Measurements from ENCODE around the gene ACVR1B. TPM values are rescaled to one million over a fixed set of nuclear protein-coding genes. Genes with fewer than 3 reads are reported as not detected.

ACVR1B gene
- total and polyA plus RNA-seq, 4 donors = 4.0 to 21.9 (median 12.0) TPM

- H3K9ac ChIP-seq (ENCODE audit: low read depth in 1 of 2, low read length in 2 of 2) = no peak overlapping the region
- peaks cover 0 to 3% (median 0%) of the 10 kb centered on the region in 4 donors for H3K36me3 ChIP-seq (ENCODE audit: control insufficient read depth in 4 of 4, insufficient read depth in 3 of 4, low read depth in 1 of 4, low read length in 3 of 4)
- DNase-seq (ENCODE audit: low spot score) = no peak
- H3K9me3 ChIP-seq (ENCODE audit: control insufficient read depth in 4 of 4, low read length in 3 of 4) = peaks cover 0 to 5% (median 2%) of the 10 kb centered on the region in 4 donors
- H3K27ac ChIP-seq (ENCODE audit: low read depth in 1 of 2, low read length in 2 of 2) = no peak overlapping the region
- no peaks in the 10 kb centered on the region for H3K27me3 ChIP-seq (ENCODE audit: control insufficient read depth in 4 of 4, insufficient read depth in 4 of 4, low read length in 3 of 4)
- no peak overlapping the region for H3K4me3 ChIP-seq (ENCODE audit: low read depth in 1 of 3, low read length in 3 of 3)
- H3K4me1 ChIP-seq (ENCODE audit: control insufficient read depth in 4 of 4, insufficient read depth in 4 of 4, low read length in 3 of 4) = peaks cover 0 to 5% (median 3%) of the 10 kb centered on the region in 4 donors
- TF ChIP-seq, protein P1, sequence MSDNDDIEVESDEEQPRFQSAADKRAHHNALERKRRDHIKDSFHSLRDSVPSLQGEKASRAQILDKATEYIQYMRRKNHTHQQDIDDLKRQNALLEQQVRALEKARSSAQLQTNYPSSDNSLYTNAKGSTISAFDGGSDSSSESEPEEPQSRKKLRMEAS (IDR thresholded peaks at IDR 0.05) = no peak
- TF ChIP-seq GABPA (IDR thresholded peaks at IDR 0.05 in 1 of 2, conservative IDR thresholded peaks at IDR 0.05 in 1 of 2) = no peak
- TF ChIP-seq FOXA2 (IDR thresholded peaks at IDR 0.05) = no peak
- no peak for TF ChIP-seq RXRA (IDR thresholded peaks at IDR 0.05)
- TF ChIP-seq FOXA1 (IDR thresholded peaks at IDR 0.05) = no peak
- TF ChIP-seq EGR1 (IDR thresholded peaks at IDR 0.05; ENCODE audit: low read depth in 2 of 2) = no peak
- TF ChIP-seq, protein P2, sequence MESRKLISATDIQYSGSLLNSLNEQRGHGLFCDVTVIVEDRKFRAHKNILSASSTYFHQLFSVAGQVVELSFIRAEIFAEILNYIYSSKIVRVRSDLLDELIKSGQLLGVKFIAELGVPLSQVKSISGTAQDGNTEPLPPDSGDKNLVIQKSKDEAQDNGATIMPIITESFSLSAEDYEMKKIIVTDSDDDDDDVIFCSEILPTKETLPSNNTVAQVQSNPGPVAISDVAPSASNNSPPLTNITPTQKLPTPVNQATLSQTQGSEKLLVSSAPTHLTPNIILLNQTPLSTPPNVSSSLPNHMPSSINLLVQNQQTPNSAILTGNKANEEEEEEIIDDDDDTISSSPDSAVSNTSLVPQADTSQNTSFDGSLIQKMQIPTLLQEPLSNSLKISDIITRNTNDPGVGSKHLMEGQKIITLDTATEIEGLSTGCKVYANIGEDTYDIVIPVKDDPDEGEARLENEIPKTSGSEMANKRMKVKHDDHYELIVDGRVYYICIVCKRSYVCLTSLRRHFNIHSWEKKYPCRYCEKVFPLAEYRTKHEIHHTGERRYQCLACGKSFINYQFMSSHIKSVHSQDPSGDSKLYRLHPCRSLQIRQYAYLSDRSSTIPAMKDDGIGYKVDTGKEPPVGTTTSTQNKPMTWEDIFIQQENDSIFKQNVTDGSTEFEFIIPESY (IDR thresholded peaks at IDR 0.05) = no peak
- no peak for TF ChIP-seq JUND (IDR thresholded peaks at IDR 0.05)
- TF ChIP-seq, protein P3, sequence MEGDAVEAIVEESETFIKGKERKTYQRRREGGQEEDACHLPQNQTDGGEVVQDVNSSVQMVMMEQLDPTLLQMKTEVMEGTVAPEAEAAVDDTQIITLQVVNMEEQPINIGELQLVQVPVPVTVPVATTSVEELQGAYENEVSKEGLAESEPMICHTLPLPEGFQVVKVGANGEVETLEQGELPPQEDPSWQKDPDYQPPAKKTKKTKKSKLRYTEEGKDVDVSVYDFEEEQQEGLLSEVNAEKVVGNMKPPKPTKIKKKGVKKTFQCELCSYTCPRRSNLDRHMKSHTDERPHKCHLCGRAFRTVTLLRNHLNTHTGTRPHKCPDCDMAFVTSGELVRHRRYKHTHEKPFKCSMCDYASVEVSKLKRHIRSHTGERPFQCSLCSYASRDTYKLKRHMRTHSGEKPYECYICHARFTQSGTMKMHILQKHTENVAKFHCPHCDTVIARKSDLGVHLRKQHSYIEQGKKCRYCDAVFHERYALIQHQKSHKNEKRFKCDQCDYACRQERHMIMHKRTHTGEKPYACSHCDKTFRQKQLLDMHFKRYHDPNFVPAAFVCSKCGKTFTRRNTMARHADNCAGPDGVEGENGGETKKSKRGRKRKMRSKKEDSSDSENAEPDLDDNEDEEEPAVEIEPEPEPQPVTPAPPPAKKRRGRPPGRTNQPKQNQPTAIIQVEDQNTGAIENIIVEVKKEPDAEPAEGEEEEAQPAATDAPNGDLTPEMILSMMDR (IDR thresholded peaks at IDR 0.05; ENCODE audit: low read depth, low read length, missing input control) = no peak
- no peak for TF ChIP-seq HNF4G (IDR thresholded peaks at IDR 0.05)
- no peak for TF ChIP-seq RAD21 (IDR thresholded peaks at IDR 0.05)
- 95% methylated on average over 8 of the region's 8 CpGs for WGBS
Observed at GRCh38 chr12:51947246-51947996, 4.1 kb upstream of the ACVR1B start.

DNA sequence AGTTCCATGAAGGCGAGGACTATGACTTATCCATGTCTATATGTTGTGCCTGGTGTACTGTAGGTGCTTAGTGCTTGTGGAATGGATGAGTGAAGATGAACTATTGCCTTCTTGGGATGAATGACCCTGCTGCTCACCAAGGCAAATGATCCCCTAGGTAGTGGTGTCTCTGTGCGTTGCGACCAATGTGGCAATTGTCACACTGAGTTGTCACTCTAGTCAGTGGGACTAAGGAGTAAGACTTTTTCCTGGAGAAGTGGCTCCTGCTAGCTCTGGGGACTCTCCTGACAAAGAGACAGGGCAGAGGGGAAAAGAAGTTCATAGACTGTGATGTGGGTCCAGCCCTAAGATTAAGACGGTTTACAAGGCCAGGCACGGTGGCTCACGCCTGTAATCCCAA is 3.4 kb upstream of the ACVR1B start:
- DNase-seq (ENCODE audit: low spot score) = no peak
- peaks cover 0 to 7% (median 5%) of the 10 kb centered on the region in 4 donors for H3K4me1 ChIP-seq (ENCODE audit: control insufficient read depth in 4 of 4, insufficient read depth in 4 of 4, low read length in 3 of 4)
- H3K9me3 ChIP-seq (ENCODE audit: control insufficient read depth in 4 of 4, low read length in 3 of 4) = peaks cover 0 to 5% (median 2%) of the 10 kb centered on the region in 4 donors
- WGBS = 98% methylated on average over 6 of the region's 6 CpGs
- no peak overlapping the region for H3K4me3 ChIP-seq (ENCODE audit: low read depth in 1 of 3, low read length in 3 of 3)
- H3K27ac ChIP-seq (ENCODE audit: low read depth in 1 of 2, low read length in 2 of 2) = no peak overlapping the region
- no peak for TF ChIP-seq HNF4G (IDR thresholded peaks at IDR 0.05)
- TF ChIP-seq, protein P3 (IDR thresholded peaks at IDR 0.05; ENCODE audit: low read depth, low read length, missing input control) = no peak
- no peak for TF ChIP-seq FOXA2 (IDR thresholded peaks at IDR 0.05)
- no peak for TF ChIP-seq YY1 (IDR thresholded peaks at IDR 0.05)
- no peak for TF ChIP-seq SP1 (IDR thresholded peaks at IDR 0.05)
- no peak for TF ChIP-seq JUND (IDR thresholded peaks at IDR 0.05)
- TF ChIP-seq TAF1 (conservative IDR thresholded peaks at IDR 0.05) = no peak
- TF ChIP-seq GABPA (IDR thresholded peaks at IDR 0.05 in 1 of 2, conservative IDR thresholded peaks at IDR 0.05 in 1 of 2) = no peak
- no peak for TF ChIP-seq RXRA (IDR thresholded peaks at IDR 0.05)
- TF ChIP-seq EGR1 (IDR thresholded peaks at IDR 0.05; ENCODE audit: low read depth in 2 of 2) = no peak
- no peak for TF ChIP-seq RAD21 (IDR thresholded peaks at IDR 0.05)
- TF ChIP-seq FOXA1 (IDR thresholded peaks at IDR 0.05) = no peak
- TF ChIP-seq HNF4A (conservative IDR thresholded peaks at IDR 0.05) = no peak
- TF ChIP-seq, protein P2 (IDR thresholded peaks at IDR 0.05) = no peak
- no peak for TF ChIP-seq REST (IDR thresholded peaks at IDR 0.05)
- TF ChIP-seq ATF3 (IDR thresholded peaks at IDR 0.05) = no peak
- no peak for TF ChIP-seq NR2F2 (IDR thresholded peaks at IDR 0.05)
- H3K9ac ChIP-seq (ENCODE audit: low read depth in 1 of 2, low read length in 2 of 2) = no peak overlapping the region
- peaks cover 0 to 3% (median 0%) of the 10 kb centered on the region in 4 donors for H3K36me3 ChIP-seq (ENCODE audit: control insufficient read depth in 4 of 4, insufficient read depth in 3 of 4, low read depth in 1 of 4, low read length in 3 of 4)
- no peaks in the 10 kb centered on the region for H3K27me3 ChIP-seq (ENCODE audit: control insufficient read depth in 4 of 4, insufficient read depth in 4 of 4, low read length in 3 of 4)

Data from liver (tissue), 9 donors.